Measurements from ENCODE around the gene ARHGEF39.

ARHGEF39 gene

GRCh38 chr9:35703906-35704672 is 39.1 kb upstream of the ARHGEF39 start:
- ChIA-PET CTCF (interaction anchor here (31.2 to 34.3 kb wide), 2 partner anchors 1 to 14 kb away, joined by 816 read pairs; partner anchors contain the start of genes CREB3, TLN1 and TPM2), POLR2A (interaction anchor here (1.1 to 4.0 kb wide), 7 partner anchors 9 to 24 kb away, joined by 3 to 27 read pairs (median 4); partner anchors contain the start of gene TPM2)
- no peak overlapping the region for H3K4me3 ChIP-seq (ENCODE audit: low read depth, low read length)
- TF ChIP-seq CTCF (IDR thresholded peaks at IDR 0.05; ENCODE audit: insufficient read depth, low read length, missing control alignments) = no peak
- DNase-seq (ENCODE audit: low read depth, low spot score) = no peak

GRCh38 chr9:35702696-35703095 is 37.7 kb upstream of the ARHGEF39 start:
- DNase-seq (ENCODE audit: low read depth, low spot score) = no peak
- ChIA-PET CTCF (interaction anchor here (1.1 to 34.3 kb wide), 3 partner anchors 0 to 56 kb away, joined by 3 to 816 read pairs (median 816); partner anchors contain the start of genes CREB3, TLN1 and TPM2), POLR2A (interaction anchor here (0.8 to 2.2 kb wide), 4 partner anchors 12 to 45 kb away, joined by 3 to 10 read pairs (median 4); partner anchors contain the start of genes CCDC107, RMRP and TPM2)
- TF ChIP-seq CTCF (IDR thresholded peaks at IDR 0.05; ENCODE audit: insufficient read depth, low read length, missing control alignments) = no peak
- H3K4me3 ChIP-seq (ENCODE audit: low read depth, low read length) = no peak overlapping the region

- TF ChIP-seq CTCF (IDR thresholded peaks at IDR 0.05; ENCODE audit: insufficient read depth, low read length, missing control alignments) = no peak
- DNase-seq (ENCODE audit: low read depth, low spot score) = no peak
- CTCF ChIA-PET = interaction anchor here (1.8 to 34.3 kb wide), 3 partner anchors 9 to 40 kb away, joined by 9 to 816 read pairs (median 9); partner anchors contain the start of genes CREB3 and TLN1
- POLR2A ChIA-PET = interaction anchor here (1.1 to 1.4 kb wide), 4 partner anchors 10 to 27 kb away, joined by 3 to 8 read pairs (median 6); no protein-coding TSS in a partner anchor
- H3K4me3 ChIP-seq (ENCODE audit: low read depth, low read length) = no peak overlapping the region
Measured at GRCh38 chr9:35700942-35701341, 35.9 kb upstream of the ARHGEF39 start.

GRCh38 chr9:35700031-35700430 is 35.0 kb upstream of the ARHGEF39 start:
- no peak for TF ChIP-seq CTCF (IDR thresholded peaks at IDR 0.05; ENCODE audit: insufficient read depth, low read length, missing control alignments)
- DNase-seq (ENCODE audit: low read depth, low spot score) = no peak
- ChIA-PET POLR2A (interaction anchor here (1.2 to 1.4 kb wide), 3 partner anchors 9 to 28 kb away, joined by 5 to 8 read pairs (median 6); no protein-coding TSS in a partner anchor), CTCF (interaction anchor here (1.8 to 34.3 kb wide), 3 partner anchors 8 to 39 kb away, joined by 9 to 816 read pairs (median 9); partner anchors contain the start of genes CREB3 and TLN1)
- no peak overlapping the region for H3K4me3 ChIP-seq (ENCODE audit: low read depth, low read length)

GRCh38 chr9:35698231-35698630 is 33.2 kb upstream of the ARHGEF39 start:
- CTCF ChIA-PET = interaction anchor here (0.9 to 34.3 kb wide), 6 partner anchors 11 to 95 kb away, joined by 4 to 816 read pairs (median 24); partner anchors contain the start of genes CCDC107, CREB3, RMRP and TLN1
- POLR2A ChIA-PET = interaction anchor here (0.6 to 15.8 kb wide), 3 partner anchors 8 to 31 kb away, joined by 4 to 325 read pairs (median 6); partner anchors contain the start of genes CREB3, TLN1 and TPM2
- DNase-seq (ENCODE audit: low read depth, low spot score) = no peak
- no peak overlapping the region for H3K4me3 ChIP-seq (ENCODE audit: low read depth, low read length)
- no peak for TF ChIP-seq CTCF (IDR thresholded peaks at IDR 0.05; ENCODE audit: insufficient read depth, low read length, missing control alignments)

All from AG04449 (cell line).